K562 (cell line): ENCODE data around the gene IGF2R. TPM values are rescaled to one million over a fixed set of nuclear protein-coding genes. Genes with fewer than 3 reads are reported as not detected.
A peak's percentile ranks its signal among the peaks of the same experiment; 100 is the strongest.

Source experiments
- ATAC-seq: fragments of 200-7000 bp; cut with Tn5 transposase; 3 replicates; pipeline ENCODE4 v1.9.1; 2020; ENCODE audit warnings: moderate library complexity
- BruUV-seq: library from RNA; stranded (reverse); fragments of 400-500 nt; replicated peaks from 2 replicates; lab custom pipeline; 2021; lab: Mats Ljungman, UMichigan
- CTCF ChIA-PET: fragments of 300-600 bp; formaldehyde crosslinking; extraction: SDS; loops from one replicate; lab custom pipeline; 2021; ENCODE audit warnings: low intra/inter-chr PET ratio; lab: Yijun Ruan, JAX
- POLR2A ChIA-PET: fragments of 300-600, 350-650 bp; sonication (Branson Sonifier 250); formaldehyde crosslinking; extraction: SDS; loops from one replicate; lab custom pipeline; 2021; ENCODE audit warnings: antibody characterized with exemption, inconsistent platforms; lab: Yijun Ruan, JAX
- DNase-seq, 4 experiments: peaks; one replicate each; pipeline versions ENCODE4 v3.0.0 to v3.0.0-alpha.2; 2011 to 2018; ENCODE audit warnings: low spot score in 3 of 4, mixed read lengths in 3 of 4; ENCODE audit errors: extremely low read depth in 1 of 4
- FAIRE-seq: peaks from 2 replicates; lab custom pipeline; 2011; peaks lifted over from hg19 to GRCh38; lab: Jason Lieb, UNC
- H2AFZ ChIP-seq: 2 replicates; pipeline ENCODE4 v1.6.0; 2011; ENCODE audit warnings: low read depth, low read length, control low read depth, inconsistent platforms
- H3K27ac ChIP-seq: fragments of 200-600 bp; 3 replicates; pipeline ENCODE4 v1.8.0; 2011; ENCODE audit warnings: low read depth, mild to moderate bottlenecking, control low read depth, inconsistent platforms, low read length, moderate library complexity, mixed read lengths; ENCODE audit errors: extremely low read depth
- H3K27me3 ChIP-seq, 2 experiments: fragments of 300-600 bp in 1 of 2; 2 replicates in 1 of 2; 3 replicates in 1 of 2; pipeline versions ENCODE4 v1.6.0 to v1.8.0; 2011; ENCODE audit warnings: inconsistent platforms in 2 of 2, low read length in 2 of 2, mild to moderate bottlenecking in 1 of 2, mixed read lengths in 1 of 2, moderate library complexity in 1 of 2; ENCODE audit not compliant: control insufficient read depth in 2 of 2, insufficient read depth in 2 of 2
- H3K36me3 ChIP-seq: fragments of 300-600 bp; 3 replicates; pipeline ENCODE4 v1.8.0; 2011; ENCODE audit warnings: mild to moderate bottlenecking, low read length, inconsistent platforms; ENCODE audit not compliant: control insufficient read depth, insufficient read depth
- H3K4me1 ChIP-seq, 2 experiments: fragments of 200-600 bp in 1 of 2; replicated peaks in 1 of 2; 2 replicates in 1 of 2; 3 replicates in 1 of 2; pipeline versions ENCODE4 v1.5.1 to v1.8.0; 2011; ENCODE audit warnings: inconsistent platforms in 2 of 2, low read length in 2 of 2, mild to moderate bottlenecking in 1 of 2, mixed read lengths in 1 of 2, moderate library complexity in 1 of 2; ENCODE audit not compliant: control insufficient read depth in 2 of 2, insufficient read depth in 2 of 2
- H3K4me2 ChIP-seq: 2 replicates; pipeline ENCODE4 v1.6.1; 2011; ENCODE audit warnings: low read length, control low read depth, inconsistent platforms, mixed read lengths; ENCODE audit not compliant: insufficient read depth
- H3K4me3 ChIP-seq: fragments of 200-600 bp; sonication (generic), shearing (Covaris generic); 2 replicates; pipeline ENCODE4 v1.5.1; 2016; ENCODE audit warnings: control low read depth, inconsistent platforms
- H3K79me2 ChIP-seq: fragments of 200-600 bp; 3 replicates; pipeline ENCODE4 v1.8.0; 2011; ENCODE audit warnings: low read length, inconsistent platforms; ENCODE audit not compliant: control insufficient read depth, insufficient read depth
- H3K9ac ChIP-seq, 2 experiments: 2 replicates each; pipeline versions ENCODE4 v1.6.0 to v1.6.1; 2011; ENCODE audit warnings: low read depth in 2 of 2, low read length in 2 of 2, control low read depth in 1 of 2, inconsistent platforms in 1 of 2, mild to moderate bottlenecking in 1 of 2, mixed read lengths in 1 of 2; ENCODE audit not compliant: insufficient read depth in 1 of 2
- H3K9me1 ChIP-seq: one replicate; pipeline ENCODE4 v1.6.0; 2011; ENCODE audit warnings: inconsistent platforms, mild to moderate bottlenecking, low read length, moderate library complexity; ENCODE audit not compliant: control insufficient read depth, insufficient read depth
- H3K9me3 ChIP-seq: replicated peaks from 2 replicates; pipeline ENCODE4 v1.5.1; 2011; ENCODE audit warnings: low read depth, low read length, inconsistent platforms; ENCODE audit not compliant: control insufficient read depth, insufficient read depth
- H4K20me1 ChIP-seq: replicated peaks from 2 replicates; pipeline ENCODE4 v1.6.1; 2011; ENCODE audit warnings: low read length, inconsistent platforms, mixed read lengths; ENCODE audit not compliant: control insufficient read depth, insufficient read depth
- CTBP1 ChIP-seq: fragments of 450-650 bp; IDR thresholded peaks from 2 replicates; pipeline ENCODE4 v1.6.1; 2016; ENCODE audit warnings: borderline replicate concordance
- DIDO1 ChIP-seq: fragments of 450-650 bp; IDR thresholded peaks from 2 replicates; pipeline ENCODE4 v1.6.1; 2016; ENCODE audit warnings: low read depth, missing biosample characterization, missing genetic modification characterization
- EGR1 ChIP-seq: fragments of 450-650 bp; conservative IDR thresholded peaks from 2 replicates; pipeline ENCODE4 v1.6.1; 2017; ENCODE audit warnings: mild to moderate bottlenecking
- ETV5 ChIP-seq: sonication (generic); formaldehyde crosslinking; IDR thresholded peaks from 2 replicates; pipeline ENCODE4 v1.4.0; 2020; ENCODE audit warnings: low read depth, mild to moderate bottlenecking, missing genetic modification reagents
- FOXM1 ChIP-seq, 2 experiments: fragments of 450-650 bp in 1 of 2; sonication (generic) in 1 of 2; formaldehyde crosslinking in 1 of 2; IDR thresholded peaks; 2 replicates each; pipeline versions ENCODE4 v1.6.1 to v1.9.0; 2017 to 2022; ENCODE audit warnings: low read depth in 2 of 2, mild to moderate bottlenecking in 2 of 2, missing genetic modification reagents in 1 of 2, moderate library complexity in 1 of 2
- GATAD2A ChIP-seq: fragments of 450-650 bp; IDR thresholded peaks from 2 replicates; pipeline ENCODE4 v1.6.1; 2017
- MAFF ChIP-seq: IDR thresholded peaks from 2 replicates; pipeline ENCODE4 v1.6.1; 2012; ENCODE audit warnings: low read length, improper control_type of control experiment
- MBD2 ChIP-seq: sonication (generic); IDR thresholded peaks from 2 replicates; pipeline ENCODE4 v1.6.1; 2016; ENCODE audit warnings: low read depth, borderline replicate concordance
- MYC ChIP-seq, 2 experiments: fragments of 250-450 bp in 1 of 2; sonication (Bioruptor Pico) in 1 of 2; IDR thresholded peaks; 2 replicates each; pipeline versions ENCODE4 v1.5.1 to v1.6.1; 2012 to 2021; ENCODE audit warnings: low read depth in 2 of 2, borderline replicate concordance in 1 of 2, improper control_type of control experiment in 1 of 2, low read length in 1 of 2, mild to moderate bottlenecking in 1 of 2, moderate library complexity in 1 of 2
- NFE2 ChIP-seq: IDR thresholded peaks from 2 replicates; pipeline ENCODE4 v1.6.1; 2014; ENCODE audit warnings: antibody characterized with exemption, low read depth
- NFIC ChIP-seq: fragments of 450-650 bp; IDR thresholded peaks from 2 replicates; pipeline ENCODE4 v1.6.1; 2017; ENCODE audit warnings: mild to moderate bottlenecking, inconsistent platforms
- NRF1 ChIP-seq, 2 experiments: fragments of 450-650 bp; IDR thresholded peaks in 1 of 2; conservative IDR thresholded peaks in 1 of 2; 2 replicates each; pipeline ENCODE4 v1.6.1; 2014; ENCODE audit warnings: mild to moderate bottlenecking in 2 of 2
- TSC22D4 ChIP-seq: fragments of 450-650 bp; IDR thresholded peaks from 2 replicates; pipeline ENCODE4 v1.6.1; 2016; ENCODE audit warnings: missing genetic modification characterization, missing biosample characterization, control low read depth
- WGBS: fragments of 100-300 bp; shearing (Covaris generic); methylation state at CpG from one replicate; pipeline ENCODE4 v1.1.6; 2016; ENCODE audit warnings: low coverage, mixed read lengths; ENCODE audit not compliant: insufficient coverage; ENCODE audit errors: missing lambda C conversion rate; 5-methylcytosine and 5-hydroxymethylcytosine counted together
- in situ Hi-C: fragments of 300-500 bp; cut with MboI; formaldehyde crosslinking; loops from 4 replicates; pipeline ENCODE4 v1.15.0; 2018; ENCODE audit warnings: inconsistent platforms, mixed read lengths
- intact Hi-C: fragments of 100-400 bp; cut with micrococcal nuclease; formaldehyde crosslinking; loops from 2 replicates; pipeline ENCODE4 v1.14.2; 2022
- polyA plus RNA-seq, 8 experiments: library from polyadenylated mRNA; depleted of rRNA in 4 of 8; stranded (reverse) in 5 of 8; unstranded in 3 of 8; fragments of >200 nt; fragmentation: Nextera tagmentation in 2 of 8; fragmentation: Illumina TruSeq in 1 of 8; extraction: Ambion mirVana in 2 of 8; extraction: Trizol in 1 of 8; gene quantifications; 2 replicates each; pipeline versions ENCODE4 v1.2.1 to v1.2.3, GENCODE V29; 2011 to 2014; ENCODE audit warnings: inconsistent platforms in 1 of 8, missing spikeins in 1 of 8
- total RNA-seq, 7 experiments: library from RNA; depleted of rRNA in 6 of 7; stranded (reverse); fragments of >200 nt in 6 of 7; fragmentation: Illumina TruSeq in 2 of 7; extraction: Trizol in 2 of 7; gene quantifications; 2 replicates each; pipeline versions ENCODE4 v1.2.1 to v1.2.3, GENCODE V29; 2011 to 2021; ENCODE audit warnings: low replicate concordance in 1 of 7
- TF ChIP-seq, protein P1 (sequence below): conservative IDR thresholded peaks from 2 replicates; pipeline ENCODE4 v1.6.1; 2011; ENCODE audit warnings: low read depth, mild to moderate bottlenecking, low read length; ENCODE audit not compliant: control insufficient read depth
- TF ChIP-seq, protein P2 (sequence below): fragments of 250-450 bp; sonication (Bioruptor Pico); IDR thresholded peaks from 2 replicates; pipeline ENCODE4 v1.4.0; 2020; ENCODE audit warnings: mild to moderate bottlenecking, moderate library complexity, borderline replicate concordance
- TF ChIP-seq, protein P3 (sequence below): sonication (generic); IDR thresholded peaks from 2 replicates; pipeline ENCODE4 v1.6.1; 2016

The IGF2R gene
- total and polyA plus RNA-seq, 9 of the 15 experiments (the other 6 are each of a cell fraction or from before 2014, with no cell fraction given) = 3.5 to 92.3 (median 34.5) TPM

DNA sequence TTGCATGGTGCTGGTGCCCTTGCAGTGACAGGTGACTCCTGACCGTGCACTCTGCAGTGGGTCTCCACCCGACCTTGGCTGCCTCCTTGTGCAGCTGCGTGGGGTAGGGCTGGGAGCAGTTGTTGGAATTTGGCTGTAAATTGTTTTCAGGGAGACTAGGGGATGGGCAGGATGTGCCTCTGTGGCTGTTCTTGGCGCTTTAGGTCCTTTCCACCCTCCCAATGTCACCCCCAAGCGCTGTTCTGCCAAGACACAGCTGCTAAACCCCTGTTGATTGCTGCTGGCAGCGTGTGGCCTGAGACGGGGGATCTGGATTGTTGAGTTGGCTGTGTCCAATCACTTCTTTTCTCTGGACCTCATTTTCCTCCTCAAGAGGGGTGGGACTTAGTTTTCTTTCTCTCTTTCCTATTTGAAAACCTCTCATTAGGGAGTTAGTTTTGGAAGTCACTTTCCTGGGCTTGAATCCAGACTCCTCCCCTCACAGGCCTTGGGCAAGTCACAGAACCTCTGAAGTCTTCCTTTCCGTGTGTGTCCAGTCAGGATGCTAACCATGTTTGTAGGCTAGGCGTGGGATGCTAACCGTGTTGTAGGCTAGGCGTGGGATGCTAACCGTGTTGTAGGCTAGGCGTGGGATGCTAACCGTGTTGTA lies 8.5 kb downstream of the IGF2R start:
- intact Hi-C loops (loop anchor here (10.0 kb wide), 1 partner anchor 253 kb away; the partner anchor contains the start of gene WTAP), in situ Hi-C loops (no loop called here)
- ATAC-seq (peak; percentile 21), DNase-seq (peak in 2 of 4 experiments; percentile 57 to 72), FAIRE-seq (peak; percentile 80)
- ChIA-PET CTCF (no interaction called here), POLR2A (interaction anchor here (0.6 to 8.1 kb wide), 8 partner anchors 5 to 1259 kb away, joined by 3 to 84 read pairs (median 4); no protein-coding TSS in a partner anchor)
- Histone ChIP-seq H3K4me1 (peaks cover 71 to 80% of the 10 kb centered on the region in 2 experiments), H3K27ac (peak overlapping the region; percentile 59; the same call in 2 of the 3 replicates), H3K27me3 (no peaks in the 10 kb centered on the region), H3K79me2 (peaks cover 98% of the 10 kb centered on the region), H2AFZ (no peak overlapping the region), H3K9me3 (no peaks in the 10 kb centered on the region), H3K4me2 (peak overlapping the region; percentile 74), H3K9me1 (peaks cover 17% of the 10 kb centered on the region), H3K9ac (peak overlapping the region in 1 of 2 experiments; percentile 80; a peak in 2 of 4 replicates), H4K20me1 (peaks cover 71% of the 10 kb centered on the region), H3K4me3 (no peak overlapping the region), H3K36me3 (peaks cover 15% of the 10 kb centered on the region)
- 17% methylated on average over 14 of the region's 14 CpGs for WGBS
- BruUV-seq = no TSS peak
- TF ChIP-seq MYC (IDR thresholded peaks at IDR 0.05; ENCODE audit: low read depth, low read length) (0 out of 2 replicates have a peak, but pooled peaks have one; percentile 15), MYC (CRISPR knock-in tag; IDR thresholded peaks at IDR 0.05; ENCODE audit: borderline replicate concordance, low read depth) (no peak), NRF1 (conservative IDR thresholded peaks at IDR 0.05 in 1 of 2, IDR thresholded peaks at IDR 0.05 in 1 of 2) (peak in 1 of 2 experiments; percentile 6; a peak in 1 of 4 replicates), ETV5 (0 out of 2 replicates have a peak, but pooled peaks have one; percentile 23), TSC22D4 (tag) (no peak), NFE2 (0 out of 2 replicates have a peak, but pooled peaks have one; percentile 7), FOXM1 (IDR thresholded peaks at IDR 0.05; ENCODE audit: low read depth) (no peak), FOXM1 (CRISPR knock-in tag; IDR thresholded peaks at IDR 0.05; ENCODE audit: low read depth) (0 out of 2 replicates have a peak, but pooled peaks have one; percentile 43), MBD2 (no peak), CTBP1 (peak; percentile 33; the same call in 1 of the 2 replicates), NFIC (peak; percentile 53), GATAD2A (0 out of 2 replicates have a peak, but pooled peaks have one; percentile 32), DIDO1 (tag) (no peak), MAFF (0 out of 2 replicates have a peak, but pooled peaks have one; percentile 10), EGR1 (peak; percentile 76)
- TF ChIP-seq, protein P1, sequence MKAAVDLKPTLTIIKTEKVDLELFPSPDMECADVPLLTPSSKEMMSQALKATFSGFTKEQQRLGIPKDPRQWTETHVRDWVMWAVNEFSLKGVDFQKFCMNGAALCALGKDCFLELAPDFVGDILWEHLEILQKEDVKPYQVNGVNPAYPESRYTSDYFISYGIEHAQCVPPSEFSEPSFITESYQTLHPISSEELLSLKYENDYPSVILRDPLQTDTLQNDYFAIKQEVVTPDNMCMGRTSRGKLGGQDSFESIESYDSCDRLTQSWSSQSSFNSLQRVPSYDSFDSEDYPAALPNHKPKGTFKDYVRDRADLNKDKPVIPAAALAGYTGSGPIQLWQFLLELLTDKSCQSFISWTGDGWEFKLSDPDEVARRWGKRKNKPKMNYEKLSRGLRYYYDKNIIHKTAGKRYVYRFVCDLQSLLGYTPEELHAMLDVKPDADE = no peak
- TF ChIP-seq, protein P2, sequence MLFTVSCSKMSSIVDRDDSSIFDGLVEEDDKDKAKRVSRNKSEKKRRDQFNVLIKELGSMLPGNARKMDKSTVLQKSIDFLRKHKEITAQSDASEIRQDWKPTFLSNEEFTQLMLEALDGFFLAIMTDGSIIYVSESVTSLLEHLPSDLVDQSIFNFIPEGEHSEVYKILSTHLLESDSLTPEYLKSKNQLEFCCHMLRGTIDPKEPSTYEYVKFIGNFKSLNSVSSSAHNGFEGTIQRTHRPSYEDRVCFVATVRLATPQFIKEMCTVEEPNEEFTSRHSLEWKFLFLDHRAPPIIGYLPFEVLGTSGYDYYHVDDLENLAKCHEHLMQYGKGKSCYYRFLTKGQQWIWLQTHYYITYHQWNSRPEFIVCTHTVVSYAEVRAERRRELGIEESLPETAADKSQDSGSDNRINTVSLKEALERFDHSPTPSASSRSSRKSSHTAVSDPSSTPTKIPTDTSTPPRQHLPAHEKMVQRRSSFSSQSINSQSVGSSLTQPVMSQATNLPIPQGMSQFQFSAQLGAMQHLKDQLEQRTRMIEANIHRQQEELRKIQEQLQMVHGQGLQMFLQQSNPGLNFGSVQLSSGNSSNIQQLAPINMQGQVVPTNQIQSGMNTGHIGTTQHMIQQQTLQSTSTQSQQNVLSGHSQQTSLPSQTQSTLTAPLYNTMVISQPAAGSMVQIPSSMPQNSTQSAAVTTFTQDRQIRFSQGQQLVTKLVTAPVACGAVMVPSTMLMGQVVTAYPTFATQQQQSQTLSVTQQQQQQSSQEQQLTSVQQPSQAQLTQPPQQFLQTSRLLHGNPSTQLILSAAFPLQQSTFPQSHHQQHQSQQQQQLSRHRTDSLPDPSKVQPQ = no peak
- TF ChIP-seq, protein P3, sequence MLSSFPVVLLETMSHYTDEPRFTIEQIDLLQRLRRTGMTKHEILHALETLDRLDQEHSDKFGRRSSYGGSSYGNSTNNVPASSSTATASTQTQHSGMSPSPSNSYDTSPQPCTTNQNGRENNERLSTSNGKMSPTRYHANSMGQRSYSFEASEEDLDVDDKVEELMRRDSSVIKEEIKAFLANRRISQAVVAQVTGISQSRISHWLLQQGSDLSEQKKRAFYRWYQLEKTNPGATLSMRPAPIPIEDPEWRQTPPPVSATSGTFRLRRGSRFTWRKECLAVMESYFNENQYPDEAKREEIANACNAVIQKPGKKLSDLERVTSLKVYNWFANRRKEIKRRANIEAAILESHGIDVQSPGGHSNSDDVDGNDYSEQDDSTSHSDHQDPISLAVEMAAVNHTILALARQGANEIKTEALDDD = peak; percentile 84; the same call in 1 of the 2 replicates
